Right lobe of liver (tissue), 6 donors: Measurements from ENCODE around the gene DCDC2. TPM values are rescaled to one million over a fixed set of nuclear protein-coding genes. Genes with fewer than 3 reads are reported as not detected.
A peak's percentile ranks its signal among the peaks of the same experiment; 100 is the strongest.

Source experiments
- ATAC-seq, 4 donors: fragments of 200-7000 bp; cut with Tn5 transposase; one replicate each; pipeline ENCODE4 v1.9.1; 2020; ENCODE audit warnings: mild to moderate bottlenecking in 4 of 4, moderate library complexity in 4 of 4
- DNase-seq, 3 donors: peaks; one replicate each; pipeline ENCODE4 v3.0.0-alpha.2; 2020
- H3K27ac ChIP-seq, 3 donors: fragments of 200-600 bp; one replicate each; pipeline ENCODE4 v1.8.0; 2022
- H3K27me3 ChIP-seq, 2 donors: fragments of 200-600 bp; one replicate each; pipeline ENCODE4 v1.8.0; 2022
- H3K36me3 ChIP-seq, 4 donors: fragments of 200-600 bp; sonication (generic) in 1 of 4; one replicate each; pipeline versions ENCODE4 v1.5.1 to v1.8.0; 2017 to 2022; ENCODE audit warnings: control low read depth in 1 of 4
- H3K4me1 ChIP-seq, 4 donors: fragments of 200-600 bp; sonication (generic) in 1 of 4; one replicate each; pipeline versions ENCODE4 v1.5.1 to v1.8.0; 2017 to 2022; ENCODE audit warnings: control low read depth in 1 of 4
- H3K4me3 ChIP-seq, 3 donors: fragments of 200-600 bp; one replicate each; pipeline ENCODE4 v1.8.0; 2022
- H3K9me3 ChIP-seq, 4 donors: fragments of 200-600 bp; sonication (generic) in 1 of 4; one replicate each; pipeline versions ENCODE4 v1.5.1 to v1.8.0; 2017 to 2022; ENCODE audit warnings: control low read depth in 1 of 4
- POLR2A ChIP-seq: fragments of 450-650 bp; IDR thresholded peaks from one replicate; pipeline ENCODE4 v1.6.1; 2017; ENCODE audit warnings: antibody characterized with exemption, mild to moderate bottlenecking
- WGBS: methylation state at CpG from one replicate; pipeline ENCODE4 v1.1.6; 2018; ENCODE audit warnings: low coverage, low lambda C conversion rate; ENCODE audit not compliant: insufficient coverage; ENCODE audit errors: missing lambda C conversion rate; 5-methylcytosine and 5-hydroxymethylcytosine counted together
- intact Hi-C, 2 donors: fragments of 100-400 bp; cut with DNase I; formaldehyde crosslinking; loops; one replicate each; pipeline versions ENCODE4 v1.11.2 to v1.14.1; 2022
- small RNA-seq, 2 experiments: library from RNA; depleted of rRNA; stranded (forward); fragments of <200 nt; gene quantifications; one replicate each; pipeline ENCODE3, GENCODE V24; 2016
- total RNA-seq, 6 experiments: library from RNA; depleted of rRNA in 2 of 6; stranded (reverse); fragments of >200 nt in 2 of 6; fragmentation: NEBNext Ultra II Directional in 3 of 6; extraction: Animal tissue kit (Norgen Biotek cat#: 25700) in 3 of 6; gene quantifications; one replicate each; pipeline versions ENCODE4 v1.1.0 to v1.2.4, GENCODE V29; 2016 to 2023
- TF ChIP-seq, protein P1 (sequence below), 4 donors: fragments of 200-600 bp in 3 of 4; fragments of 450-650 bp in 1 of 4; IDR thresholded peaks; one replicate each; pipeline versions ENCODE4 v1.5.1 to v1.8.0; 2016 to 2022; ENCODE audit warnings: antibody characterized with exemption in 4 of 4, mild to moderate bottlenecking in 2 of 4
- donor health status: DM: no; HTN: yes; CAD: no.
- donor health status: DM: no; HTN: no; CAD: no.
- donor health status: DM: no; HTN: no; CAD: no.
- donor health status: DM: no; HTN: yes; CAD: no.
- donor health status: DM: no; HTN: yes; CAD: no.

The DCDC2 gene
- total RNA-seq, 6 experiments from 2014 or later, result 0.68 to 3.8 (median 0.92) TPM

DNA sequence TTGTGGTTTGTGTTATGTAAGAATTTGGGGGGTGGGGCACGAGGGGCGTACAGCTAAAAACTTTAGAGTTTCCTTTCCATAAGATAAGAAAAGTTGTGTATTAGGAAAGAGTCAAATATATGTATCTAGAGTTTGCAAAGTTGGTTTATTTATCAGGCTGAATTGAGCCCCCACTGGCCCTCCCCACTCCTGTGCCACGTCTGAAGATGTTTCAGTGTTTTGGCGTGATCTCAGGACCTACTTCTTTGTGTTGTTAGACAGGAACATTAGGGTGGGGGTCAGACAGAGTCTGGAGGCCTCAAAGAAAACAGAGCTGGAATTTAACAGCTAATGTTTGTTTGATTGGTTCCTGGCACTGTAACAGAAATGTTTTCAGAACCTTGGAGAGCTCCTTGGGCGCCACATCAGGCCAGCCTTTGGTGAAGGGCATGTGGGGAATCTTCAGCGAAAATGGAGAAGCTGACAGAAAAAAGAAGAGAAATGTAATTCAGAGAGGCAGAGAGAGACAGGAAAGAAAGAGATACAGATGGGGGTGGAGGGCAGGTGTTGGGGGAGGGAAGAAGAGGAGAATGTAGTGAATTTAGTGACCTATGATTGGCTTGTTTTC lies 231.2 kb downstream of the DCDC2 start:
- WGBS, result 0% methylated on average over 6 of the region's 6 CpGs
- intact Hi-C loops, result no loop called here
- no peaks in the 10 kb centered on the region for H3K4me1 ChIP-seq
- H3K27ac ChIP-seq, result no peak overlapping the region
- no peak for DNase-seq
- H3K27me3 ChIP-seq, result no peaks in the 10 kb centered on the region
- TF ChIP-seq POLR2A, result no peak
- TF ChIP-seq, protein P1, sequence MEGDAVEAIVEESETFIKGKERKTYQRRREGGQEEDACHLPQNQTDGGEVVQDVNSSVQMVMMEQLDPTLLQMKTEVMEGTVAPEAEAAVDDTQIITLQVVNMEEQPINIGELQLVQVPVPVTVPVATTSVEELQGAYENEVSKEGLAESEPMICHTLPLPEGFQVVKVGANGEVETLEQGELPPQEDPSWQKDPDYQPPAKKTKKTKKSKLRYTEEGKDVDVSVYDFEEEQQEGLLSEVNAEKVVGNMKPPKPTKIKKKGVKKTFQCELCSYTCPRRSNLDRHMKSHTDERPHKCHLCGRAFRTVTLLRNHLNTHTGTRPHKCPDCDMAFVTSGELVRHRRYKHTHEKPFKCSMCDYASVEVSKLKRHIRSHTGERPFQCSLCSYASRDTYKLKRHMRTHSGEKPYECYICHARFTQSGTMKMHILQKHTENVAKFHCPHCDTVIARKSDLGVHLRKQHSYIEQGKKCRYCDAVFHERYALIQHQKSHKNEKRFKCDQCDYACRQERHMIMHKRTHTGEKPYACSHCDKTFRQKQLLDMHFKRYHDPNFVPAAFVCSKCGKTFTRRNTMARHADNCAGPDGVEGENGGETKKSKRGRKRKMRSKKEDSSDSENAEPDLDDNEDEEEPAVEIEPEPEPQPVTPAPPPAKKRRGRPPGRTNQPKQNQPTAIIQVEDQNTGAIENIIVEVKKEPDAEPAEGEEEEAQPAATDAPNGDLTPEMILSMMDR (IDR thresholded peaks at IDR 0.05), result no peak
- H3K4me3 ChIP-seq, result no peak overlapping the region
- no peaks in the 10 kb centered on the region for H3K36me3 ChIP-seq
- no peaks in the 10 kb centered on the region for H3K9me3 ChIP-seq
- peak; percentile 43 to 79 (median 68) for ATAC-seq

DNA sequence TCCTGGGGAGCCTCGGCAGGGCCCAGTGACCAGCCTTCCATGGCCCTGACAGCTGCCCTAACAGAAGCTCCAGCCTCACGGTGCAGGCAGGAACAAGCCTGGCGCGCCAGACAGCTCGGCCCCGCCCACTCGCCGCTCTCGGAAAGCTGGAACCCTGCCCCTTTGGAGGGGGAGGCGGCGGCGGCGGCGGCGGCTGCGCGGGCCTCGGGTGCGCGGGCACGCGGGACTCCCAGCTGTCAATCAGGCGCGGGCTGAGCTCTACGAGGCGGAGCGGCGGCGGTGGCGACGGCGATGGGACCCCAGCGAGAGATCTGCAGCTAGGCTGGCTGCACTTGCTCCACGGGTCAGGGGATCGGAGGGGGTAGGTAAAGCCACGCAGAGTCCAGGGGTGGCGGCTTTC lies 231.9 kb downstream of the DCDC2 start, which contains the start of gene NRSN1:
NRSN1 (plus strand) TSS at position 236 of the 400 bp plus-strand sequence. CDS start 8,113 bp downstream, outside the sequence.
- Histone ChIP-seq H3K4me1 (no peaks in the 10 kb centered on the region), H3K9me3 (no peaks in the 10 kb centered on the region), H3K27ac (no peak within 1 kb of the TSS), H3K27me3 (no peaks in the 10 kb centered on the region), H3K36me3 (no peaks in the 10 kb centered on the region), H3K4me3 (no peak within 1 kb of the TSS)
- WGBS, result 0% methylated on average over 5 of the region's 37 CpGs
- TF ChIP-seq, protein P1 (IDR thresholded peaks at IDR 0.05), result no peak
- TF ChIP-seq POLR2A, result no peak
- no peak for DNase-seq
- intact Hi-C loops, result no loop called here
- ATAC-seq, result no peak

DNA sequence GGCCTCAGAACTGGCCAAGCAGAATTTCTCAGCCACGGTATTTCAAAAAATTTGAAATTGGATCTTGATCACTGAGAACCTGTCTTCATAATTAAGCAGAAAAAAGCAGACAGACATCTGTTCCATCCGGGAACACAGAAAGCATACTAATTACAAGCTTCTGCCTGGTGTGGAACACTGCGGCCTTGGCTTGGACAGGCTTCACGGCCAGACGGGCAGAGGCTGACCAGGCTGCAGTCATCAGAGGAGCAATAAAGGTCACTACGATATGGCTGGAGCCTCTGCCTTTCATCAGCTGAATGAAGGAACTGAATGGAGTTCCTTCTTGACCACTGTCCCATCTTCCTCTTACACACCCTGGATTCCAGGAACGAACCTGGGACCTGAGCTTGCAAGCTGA lies 235.7 kb downstream of the DCDC2 start:
- WGBS, result 54% methylated on average over 5 of the region's 7 CpGs
- ATAC-seq, result no peak
- no peak for TF ChIP-seq POLR2A
- TF ChIP-seq, protein P1 (IDR thresholded peaks at IDR 0.05), result no peak

More for the DNA sequence above, 235.7 kb downstream of the DCDC2 start:
- H3K4me1 ChIP-seq, result no peaks in the 10 kb centered on the region
- DNase-seq, result no peak
- H3K27ac ChIP-seq, result no peak overlapping the region
- no peaks in the 10 kb centered on the region for H3K9me3 ChIP-seq
- no peaks in the 10 kb centered on the region for H3K27me3 ChIP-seq
- intact Hi-C loops, result no loop called here
- no peak overlapping the region for H3K4me3 ChIP-seq
- no peaks in the 10 kb centered on the region for H3K36me3 ChIP-seq

Small RNA genes lying within 50 kb of the gene (small RNA-seq; reads per million reads assigned to genes)
- gene RF00218, result 0 reads per million in 2 experiments
- 0 reads per million in 2 experiments for gene RNU6-391P

Other genes starting within 250 kb of the DCDC2 start
- gene NRSN1, start 231.8 kb downstream of the DCDC2 start, total RNA-seq, result not detected
- 10 to 100 TPM; 11.1 to 16.4 (median 13.1) TPM for gene MRS2, start 44.9 kb upstream of the DCDC2 start, total RNA-seq
- 10 to 100 TPM; 19.9 to 53.0 (median 38.9) TPM for gene GPLD1, start 131.5 kb upstream of the DCDC2 start, total RNA-seq
- gene ALDH5A1, start 136.9 kb upstream of the DCDC2 start, total RNA-seq, result 10 to 100 TPM; 24.2 to 71.0 (median 47.2) TPM